Bronchial epithelial cell (primary cell): Measurements from ENCODE around the gene OSBPL7. TPM values are rescaled to one million over a fixed set of nuclear protein-coding genes. Genes with fewer than 3 reads are reported as not detected.

Source experiments
- DNase-seq: peaks from one replicate; pipeline ENCODE4 v3.0.0-alpha.2; 2010; ENCODE audit warnings: low read depth
- FAIRE-seq: peaks from 2 replicates; lab custom pipeline; 2011; peaks lifted over from hg19 to GRCh38; lab: Jason Lieb, UNC
- H3K27me3 ChIP-seq: 2 replicates; pipeline ENCODE4 v1.5.1; 2011; ENCODE audit warnings: low read length; ENCODE audit not compliant: control insufficient read depth, insufficient read depth
- H3K36me3 ChIP-seq: 2 replicates; pipeline ENCODE4 v1.5.1; 2011; ENCODE audit warnings: low read length; ENCODE audit not compliant: control insufficient read depth, insufficient read depth
- H3K4me3 ChIP-seq: 2 replicates; pipeline ENCODE4 v1.5.1; 2011; ENCODE audit warnings: mild to moderate bottlenecking, low read depth, low read length, control low read depth
- CTCF ChIP-seq: IDR thresholded peaks from 2 replicates; pipeline ENCODE4 v1.5.1; 2011; ENCODE audit warnings: mild to moderate bottlenecking, moderate library complexity, low read length, control low read depth, inconsistent platforms; ENCODE audit not compliant: insufficient read depth, severe bottlenecking
- total RNA-seq: library from RNA; depleted of rRNA; stranded (reverse); fragments of >200 nt; gene quantifications from 2 replicates; pipeline ENCODE4 v1.2.1, GENCODE V29; 2014

OSBPL7 gene
- total RNA-seq, 1 donor from 2014 or later = 1.3 TPM

GRCh38 chr17:47845716-47846075 is 24.1 kb upstream of the OSBPL7 start:
- H3K27me3 ChIP-seq = no peaks in the 10 kb centered on the region

GRCh38 chr17:47844814-47845715 is 23.5 kb upstream of the OSBPL7 start:
- H3K4me3 ChIP-seq = no peak overlapping the region
- H3K27me3 ChIP-seq = no peaks in the 10 kb centered on the region
- TF ChIP-seq CTCF = peak; percentile 21
- FAIRE-seq (no peak), DNase-seq (no peak)
- no peaks in the 10 kb centered on the region for H3K36me3 ChIP-seq

More at GRCh38 chr17:47845716-47846075, 24.1 kb upstream of the OSBPL7 start:
- no peaks in the 10 kb centered on the region for H3K36me3 ChIP-seq
- DNase-seq (no peak), FAIRE-seq (no peak)
- H3K4me3 ChIP-seq = no peak overlapping the region
- TF ChIP-seq CTCF = no peak

GRCh38 chr17:47844227-47844626 is 22.6 kb upstream of the OSBPL7 start:
- H3K27me3 ChIP-seq = no peaks in the 10 kb centered on the region
- no peak for TF ChIP-seq CTCF
- FAIRE-seq = no peak
- H3K36me3 ChIP-seq = no peaks in the 10 kb centered on the region
- H3K4me3 ChIP-seq = no peak overlapping the region
- no peak for DNase-seq

- FAIRE-seq (no peak), DNase-seq (no peak)
- no peak for TF ChIP-seq CTCF
- no peak overlapping the region for H3K4me3 ChIP-seq
- peaks cover under 1% of the 10 kb centered on the region for H3K36me3 ChIP-seq
- H3K27me3 ChIP-seq = no peaks in the 10 kb centered on the region
Observed at GRCh38 chr17:47843391-47843730, 21.8 kb upstream of the OSBPL7 start.

GRCh38 chr17:47841488-47842291 is 20.1 kb upstream of the OSBPL7 start:
- Histone ChIP-seq H3K4me3 (peak overlapping the region; percentile 90), H3K27me3 (no peaks in the 10 kb centered on the region), H3K36me3 (peaks cover 4% of the 10 kb centered on the region)
- no peak for TF ChIP-seq CTCF
- DNase-seq (no peak), FAIRE-seq (no peak)
